ENCODE results near the gene CCDC154.

GRCh38 chr16:1469693-1470201, 25.4 kb upstream of the CCDC154 start:
- TF ChIP-seq CTCF (IDR thresholded peaks at IDR 0.05), result no peak
- TF ChIP-seq POLR2A (IDR thresholded peaks at IDR 0.05), result no peak

All from right lobe of liver (tissue), 4 donors.